HG03039 (cell line): ENCODE data around the gene TGIF1.

ENCODE experiments used
- ATAC-seq: cut with Tn5 transposase; IDR thresholded peaks from one replicate; pipeline ENCODE4 v1.9.1; 2021; ENCODE audit warnings: mild to moderate bottlenecking, moderate library complexity; ENCODE audit not compliant: unreplicated experiment

TGIF1 gene

DNA sequence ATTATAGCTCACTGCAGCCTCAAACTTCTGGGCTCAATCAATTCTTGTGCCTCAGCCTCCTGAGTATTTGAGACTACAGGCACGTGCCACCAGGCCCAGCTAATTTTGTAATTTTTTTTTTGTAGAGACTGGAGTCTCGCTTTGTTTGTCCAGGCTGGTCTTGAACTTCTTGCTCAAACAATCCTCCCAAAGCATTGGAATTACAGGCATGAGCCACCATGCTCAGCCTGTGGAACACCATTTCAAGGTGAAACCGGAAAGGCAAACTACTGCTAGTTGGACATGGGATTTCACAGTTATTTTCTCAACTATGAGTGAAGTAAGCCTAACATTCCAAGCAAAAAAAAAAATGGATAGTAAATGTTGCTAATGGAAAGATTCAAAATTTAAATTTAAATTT lies 20.9 kb upstream of the TGIF1 start:
- ATAC-seq, result no peak

DNA sequence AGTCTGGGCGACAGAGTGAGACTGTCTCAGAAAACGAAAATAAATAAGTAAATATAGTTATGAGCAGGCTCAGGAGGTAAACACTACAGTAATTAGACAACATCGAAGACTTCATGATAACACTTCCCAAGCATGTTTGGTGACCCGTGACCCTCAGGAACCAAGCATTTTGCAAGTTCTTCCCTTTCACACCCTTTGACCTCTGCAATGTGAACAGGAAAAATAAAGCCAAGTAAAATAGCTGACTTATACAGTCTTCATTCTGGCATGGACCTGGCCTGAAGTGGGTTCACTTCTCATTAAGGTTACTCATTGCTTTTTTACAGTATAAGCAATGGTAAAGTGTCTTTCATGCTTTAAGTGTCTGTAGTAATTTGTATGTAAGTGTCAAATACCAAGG lies 15.3 kb upstream of the TGIF1 start:
- no peak for ATAC-seq

DNA sequence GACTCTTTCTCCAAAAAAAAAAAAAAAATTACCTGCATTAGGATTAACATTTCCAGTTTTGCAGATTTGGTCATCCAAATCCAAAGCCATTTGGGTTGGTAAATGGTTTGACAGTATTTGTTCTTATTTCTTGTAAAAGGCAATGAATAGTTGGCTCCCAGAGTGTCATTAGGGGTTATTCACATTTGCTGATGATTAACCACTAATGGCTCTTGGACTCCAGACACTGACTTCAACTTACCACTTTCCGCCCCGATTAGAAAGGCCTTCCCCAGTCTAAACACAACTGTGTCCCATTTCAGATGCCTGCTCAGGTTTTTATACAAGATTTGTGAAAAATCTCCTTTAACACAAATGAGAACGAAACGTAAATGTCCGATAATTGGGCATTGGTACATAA lies 9.6 kb upstream of the TGIF1 start:
- no peak for ATAC-seq

DNA sequence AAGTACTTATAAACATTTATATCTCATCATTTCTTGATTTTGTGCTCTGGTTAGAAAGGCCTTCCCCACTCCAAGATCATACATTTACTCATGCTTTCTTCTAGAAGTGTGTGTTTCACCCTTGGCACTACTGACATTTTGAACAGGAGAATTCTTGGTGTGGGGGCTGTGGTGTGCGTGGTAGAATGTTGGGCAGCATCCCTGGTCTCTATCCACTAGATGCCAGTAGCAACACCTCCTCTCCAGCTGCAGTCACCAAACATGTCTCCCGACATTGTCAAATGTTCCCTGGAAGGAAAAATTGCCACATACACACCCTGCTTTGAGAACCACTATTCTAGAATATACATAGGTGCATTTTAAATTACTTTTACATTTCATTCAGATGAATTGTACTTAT lies 8.7 kb upstream of the TGIF1 start:
- ATAC-seq, result no peak

DNA sequence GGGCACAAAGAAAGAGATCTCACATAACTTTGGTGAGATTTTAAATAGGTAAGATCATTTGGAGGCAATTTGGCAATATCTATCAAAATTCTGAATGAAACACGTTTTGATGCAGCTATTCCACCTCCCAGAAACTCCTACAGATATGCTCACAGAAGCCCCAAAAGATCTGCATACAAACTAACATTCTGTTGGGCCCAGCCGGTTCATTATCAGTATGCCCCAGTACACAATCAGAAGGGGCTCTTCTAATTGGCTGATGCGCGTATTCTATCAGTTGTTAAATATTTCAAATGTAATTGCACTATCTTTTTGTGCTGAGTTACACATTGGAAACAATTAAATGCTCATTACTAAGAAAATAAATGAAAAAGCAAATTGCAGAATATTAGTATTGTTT lies 7.1 kb upstream of the TGIF1 start:
- ATAC-seq, result no peak

DNA sequence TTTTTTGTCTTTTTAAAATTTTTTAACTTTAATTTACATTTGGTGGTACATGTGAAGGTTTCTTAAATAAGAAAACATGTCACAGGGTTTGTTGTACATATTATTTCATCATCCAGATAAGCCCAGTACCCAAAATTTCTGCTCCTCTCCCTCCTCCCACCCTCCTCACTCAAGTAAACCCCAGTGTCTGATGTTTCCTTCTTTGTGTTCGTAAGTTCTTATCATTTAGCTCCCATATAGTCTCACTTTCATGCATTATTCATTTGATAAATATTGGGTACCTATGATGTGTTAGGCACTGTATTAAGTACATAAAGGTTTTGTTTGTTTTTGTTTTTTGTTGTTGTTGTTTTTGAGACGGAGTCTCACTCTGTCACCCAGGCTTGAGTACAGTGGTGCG lies 5.7 kb upstream of the TGIF1 start:
- ATAC-seq, result no peak

DNA sequence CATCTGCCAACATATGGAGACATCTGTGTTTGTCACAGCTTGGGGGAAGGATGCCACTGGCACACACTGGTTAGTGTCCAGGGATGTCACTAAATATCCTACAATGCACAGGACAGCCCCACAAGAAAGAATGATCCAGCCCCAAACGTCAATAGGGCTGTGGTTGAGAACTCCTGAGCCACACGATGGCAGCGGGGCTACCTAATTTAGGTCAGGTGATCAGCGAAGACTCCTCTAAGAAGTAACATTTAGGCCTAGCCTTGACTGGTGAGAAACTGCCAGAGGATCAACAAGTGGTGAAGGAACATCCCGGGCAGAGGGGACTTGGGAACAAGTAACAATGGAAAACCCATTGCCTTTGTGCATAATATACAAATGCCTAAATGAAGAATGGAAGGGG lies 5.0 kb upstream of the TGIF1 start:
- no peak for ATAC-seq

DNA sequence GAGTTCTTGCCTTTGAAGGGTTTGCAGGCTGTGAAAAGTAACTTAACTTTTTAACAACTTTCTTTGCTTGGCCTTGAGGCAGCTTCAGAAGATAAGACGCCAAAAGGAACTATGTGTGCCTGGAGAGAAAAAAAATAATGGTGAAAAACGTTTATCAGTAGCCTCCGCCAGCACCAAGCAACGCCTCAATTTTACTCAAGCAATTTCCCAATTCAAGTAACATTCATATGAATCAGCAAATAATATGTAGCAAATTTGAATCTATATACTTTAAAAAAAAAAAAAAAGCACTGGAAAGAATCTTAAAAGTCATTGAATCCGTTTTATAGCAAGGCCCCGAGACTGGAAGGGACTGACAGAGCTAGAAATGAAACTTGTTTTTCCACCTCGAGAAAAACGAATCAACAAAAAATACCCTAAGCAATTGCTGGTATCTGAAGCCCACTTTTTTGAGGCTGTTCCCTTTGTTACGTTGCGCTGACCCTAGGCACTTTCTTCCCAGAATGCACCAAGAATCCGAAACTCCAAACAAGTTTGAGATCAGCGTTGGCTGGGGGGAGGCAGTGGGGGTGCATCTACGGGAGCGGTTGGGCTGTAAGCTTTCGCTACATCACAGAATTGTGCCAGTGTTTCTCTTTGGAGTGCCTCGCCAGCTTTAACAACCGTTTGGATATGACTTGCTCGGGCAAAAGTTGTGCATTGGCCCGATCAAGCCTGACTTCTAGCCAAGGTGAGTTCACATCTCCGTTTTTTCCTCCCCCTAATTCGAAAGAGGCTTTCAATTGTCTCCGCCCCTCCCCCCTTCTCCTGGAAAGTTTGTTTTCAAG lies 2.7 kb upstream of the TGIF1 start:
- no peak for ATAC-seq

DNA sequence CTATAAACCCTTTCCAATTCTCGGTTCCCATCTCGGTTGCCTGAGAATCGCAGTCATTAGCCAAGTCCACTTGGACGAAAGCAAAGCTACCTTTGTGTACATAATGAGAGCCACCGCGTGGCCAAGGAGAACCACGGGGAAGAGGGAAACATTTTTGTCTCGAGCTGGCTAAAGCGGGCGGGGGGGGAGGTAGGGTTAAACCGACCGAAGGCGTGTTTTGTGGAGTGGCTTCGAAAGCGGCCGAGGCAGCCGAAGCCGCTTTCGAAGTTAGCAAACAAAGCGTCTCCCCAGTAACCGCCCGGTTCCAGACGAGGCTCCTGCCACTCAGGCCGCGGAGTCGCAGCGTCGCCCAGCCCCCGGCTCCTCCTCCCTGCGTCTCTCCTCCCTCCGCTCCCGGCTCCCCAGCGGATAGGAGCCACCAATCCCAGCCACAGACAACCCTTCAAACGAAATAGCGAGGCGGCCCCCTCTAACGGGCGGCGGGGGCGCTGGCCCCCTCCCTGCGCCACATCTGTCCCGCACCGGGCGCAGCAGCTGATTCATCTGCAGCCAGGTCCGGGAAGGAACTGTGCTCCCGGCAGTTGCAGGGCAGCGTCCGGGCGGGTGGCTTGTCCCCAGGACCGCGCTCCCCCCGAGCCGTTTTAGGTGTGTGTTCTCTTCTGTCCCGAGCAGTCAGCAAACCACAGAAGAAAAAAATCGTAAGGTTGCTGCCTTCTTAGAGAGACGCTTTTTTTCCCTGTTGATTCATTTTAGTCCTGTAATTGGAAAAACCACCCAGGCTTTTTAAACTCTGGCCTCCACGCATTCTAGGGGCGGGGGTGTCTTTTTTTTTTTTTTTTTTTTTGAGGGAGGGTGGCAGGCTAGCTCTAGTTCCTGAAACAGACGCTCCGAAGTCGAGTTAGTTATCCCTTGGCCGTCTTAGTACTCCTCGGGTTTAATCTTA lies 1.8 kb upstream of the TGIF1 start:
- ATAC-seq, result peak; percentile 72

DNA sequence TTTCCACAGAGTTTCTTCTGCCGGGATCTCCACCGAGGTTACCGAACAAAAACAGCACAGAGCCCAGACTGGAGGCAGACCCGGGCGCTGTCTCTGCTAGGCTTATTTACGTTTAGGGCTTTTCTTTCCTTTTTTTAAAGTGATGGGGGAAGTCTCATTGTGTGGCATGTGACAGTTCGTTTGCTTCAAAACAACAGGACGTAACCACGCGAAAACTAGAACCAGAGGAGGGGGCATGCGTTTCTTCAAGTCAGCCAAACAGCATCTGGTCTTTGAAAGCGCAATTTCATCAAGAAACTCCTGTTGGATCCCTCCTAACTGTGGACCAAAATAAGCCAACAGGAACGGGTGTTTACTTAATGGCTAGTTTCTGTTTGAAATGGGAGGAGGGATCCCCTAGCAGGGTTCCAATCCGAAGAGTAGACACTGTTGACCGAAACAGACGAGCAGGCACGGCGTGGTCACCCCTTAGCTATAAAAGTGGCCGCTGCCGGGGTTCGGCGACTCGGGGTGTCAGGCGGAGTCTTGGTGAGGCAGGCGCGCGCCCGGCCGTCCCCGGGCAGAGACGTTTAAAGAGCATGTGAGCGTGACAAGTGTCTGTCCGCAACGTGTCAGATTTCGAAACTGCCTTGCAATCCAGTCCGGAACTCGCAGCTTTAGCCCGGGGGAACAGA lies 997 bp upstream of the TGIF1 start:
- ATAC-seq, result peak; percentile 44

DNA sequence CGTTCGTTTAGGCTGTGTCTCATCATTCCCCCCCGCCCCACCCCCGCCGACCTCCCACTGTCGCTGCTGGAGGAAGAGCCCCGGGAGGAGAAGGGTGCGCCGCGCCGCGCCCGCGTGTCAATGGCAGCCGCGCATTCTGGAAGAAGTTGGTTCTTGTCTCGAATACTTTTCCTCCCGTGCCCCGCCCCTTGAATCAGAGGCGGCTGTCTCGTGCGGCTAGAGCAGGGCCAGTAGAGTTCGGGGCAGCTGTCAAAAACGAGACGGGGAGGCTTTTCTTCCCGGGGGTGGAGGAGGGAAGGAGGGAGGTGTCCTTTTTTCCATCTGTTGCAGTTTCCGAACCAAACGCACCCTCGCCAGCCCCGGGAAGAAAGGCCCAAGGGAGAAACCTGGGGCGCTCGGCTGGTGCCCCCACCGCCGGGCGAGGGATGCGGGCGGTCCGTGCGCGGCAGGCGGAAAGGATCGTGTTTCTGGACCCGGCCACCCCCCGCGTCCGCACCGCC lies 410 bp upstream of the TGIF1 start:
- no peak for ATAC-seq

DNA sequence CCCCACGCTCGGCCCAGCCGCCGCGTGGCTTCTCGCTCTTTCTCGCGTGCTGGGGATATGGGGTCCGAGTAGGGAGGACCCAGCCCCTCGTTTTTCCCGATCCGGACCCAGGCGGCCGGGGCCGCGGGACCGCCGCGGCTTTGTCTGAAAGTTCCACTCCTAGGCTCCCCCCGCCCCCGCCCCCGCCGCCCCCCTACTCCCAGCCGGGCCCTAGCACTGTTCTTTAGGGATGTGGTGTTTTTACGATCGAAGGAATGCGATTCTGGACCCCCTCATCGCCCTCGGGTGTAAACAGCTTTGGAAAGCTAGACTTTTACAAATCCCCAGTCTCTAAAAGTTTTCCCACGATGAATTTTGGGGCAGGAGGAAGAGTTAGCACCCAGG lies 819 bp downstream of the TGIF1 start:
- ATAC-seq, result no peak

DNA sequence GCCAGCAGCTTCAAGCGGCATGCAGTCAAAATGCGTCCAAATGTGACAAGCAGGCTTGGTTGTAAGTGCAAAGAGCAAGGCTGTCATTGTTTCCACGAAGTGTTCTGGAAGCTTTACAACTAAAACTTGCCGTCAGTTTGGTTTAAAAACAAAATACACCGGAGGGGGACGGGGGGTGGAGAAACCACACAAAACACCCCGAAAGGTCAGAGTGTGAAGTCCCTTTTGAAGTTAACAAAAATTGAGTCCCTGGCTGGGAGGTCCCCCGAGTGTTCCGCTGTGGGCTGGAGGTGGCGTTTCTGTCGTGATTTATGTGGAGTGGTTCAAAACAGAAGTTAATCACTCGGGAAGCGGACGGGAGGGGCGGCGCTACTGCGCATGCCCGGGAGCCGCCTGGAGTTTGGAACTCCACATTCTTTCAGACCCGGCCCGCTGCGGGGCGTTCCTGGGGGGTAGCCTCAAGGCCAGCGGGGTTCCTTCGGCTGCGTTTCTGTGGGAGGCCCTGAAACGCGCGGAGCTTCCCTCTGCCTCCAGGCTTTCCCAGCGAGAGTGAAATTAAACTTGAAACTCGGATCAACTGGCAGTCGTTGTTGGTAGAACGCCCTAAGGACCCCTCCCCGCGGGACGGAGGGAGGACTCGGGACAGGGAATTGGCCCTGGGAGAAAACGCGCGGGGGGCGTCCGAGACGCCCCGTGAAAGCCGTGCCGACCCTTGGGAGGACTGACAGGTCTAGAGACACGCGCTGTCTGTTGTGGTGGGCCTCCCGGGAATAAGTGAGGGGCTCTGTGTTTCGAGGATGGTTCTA lies 1.4 kb downstream of the TGIF1 start:
- ATAC-seq, result no peak

DNA sequence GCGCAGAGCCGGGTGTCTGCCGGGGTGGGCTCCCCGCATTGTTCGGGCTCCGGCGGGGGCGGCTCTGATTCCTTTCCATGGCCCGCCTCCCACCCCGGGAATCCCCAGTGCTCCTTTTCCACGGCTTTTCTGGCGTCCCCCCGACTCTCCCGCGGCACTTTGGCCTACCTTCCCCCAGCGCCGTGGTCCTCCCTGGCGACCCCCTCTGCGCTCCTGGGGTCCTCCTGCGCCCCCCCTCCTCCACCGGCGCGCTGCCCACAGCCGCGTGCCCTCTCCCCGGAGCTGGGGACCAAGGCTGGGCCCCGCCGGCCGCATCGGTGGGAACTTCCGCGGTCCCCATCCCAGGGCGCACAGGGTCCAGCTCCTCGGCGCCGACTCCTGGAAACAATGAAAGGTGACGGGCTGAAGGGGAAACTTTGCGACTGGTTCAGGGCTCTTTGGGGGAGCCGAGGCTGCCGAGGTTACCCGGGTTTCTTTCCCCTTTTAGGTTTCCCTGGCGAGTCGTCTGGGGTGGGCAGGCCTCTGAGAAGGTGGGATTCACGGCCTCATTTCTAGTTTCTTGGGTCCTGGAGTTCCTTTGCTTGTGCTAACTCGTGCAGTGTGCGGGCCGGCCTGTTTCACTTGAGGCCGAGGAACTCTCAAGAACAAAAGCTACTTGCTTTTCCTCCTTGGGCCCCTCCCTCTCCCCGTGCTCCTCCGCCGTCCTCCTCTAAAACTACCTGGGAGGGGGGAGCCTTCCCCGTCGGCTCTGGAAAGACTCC lies 2.2 kb downstream of the TGIF1 start:
- no peak for ATAC-seq

DNA sequence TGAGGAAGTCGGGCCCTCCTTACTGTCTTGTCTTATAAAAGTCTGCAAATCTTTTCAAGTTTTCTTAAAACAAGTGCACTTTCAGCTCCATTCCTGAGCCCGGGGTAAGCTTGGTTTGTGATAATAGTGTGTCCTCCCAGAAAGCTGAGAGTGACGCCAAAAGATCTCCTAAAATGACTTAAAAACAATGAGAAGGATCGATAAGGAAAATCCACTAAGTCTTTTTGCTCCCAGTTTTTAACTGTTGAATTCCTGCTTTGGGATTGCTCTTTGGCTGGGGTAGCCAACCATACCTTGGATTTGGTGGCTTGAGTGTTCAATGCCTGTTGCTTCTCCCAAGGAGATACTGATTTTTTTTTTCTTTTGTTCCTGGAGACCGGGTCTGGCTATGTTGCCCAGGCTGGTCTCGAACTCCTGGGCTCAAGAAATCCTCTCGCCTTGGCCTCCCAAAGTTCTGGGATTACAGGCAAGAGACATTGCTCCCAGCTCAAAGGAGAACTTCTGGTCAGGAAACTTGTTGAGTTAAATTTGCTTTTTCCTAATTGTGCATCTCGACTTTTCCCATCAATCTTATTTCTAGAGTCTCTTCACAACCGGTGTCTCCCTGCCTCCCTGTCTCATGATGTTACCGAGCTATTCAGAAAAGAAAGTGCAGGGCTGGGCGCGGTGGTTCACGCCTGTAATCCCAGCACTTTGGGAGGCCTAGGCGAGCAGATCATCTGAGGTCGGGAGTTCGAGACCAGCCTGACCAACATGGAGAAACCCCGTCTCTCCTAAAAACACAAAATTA lies 3.0 kb downstream of the TGIF1 start:
- no peak for ATAC-seq

DNA sequence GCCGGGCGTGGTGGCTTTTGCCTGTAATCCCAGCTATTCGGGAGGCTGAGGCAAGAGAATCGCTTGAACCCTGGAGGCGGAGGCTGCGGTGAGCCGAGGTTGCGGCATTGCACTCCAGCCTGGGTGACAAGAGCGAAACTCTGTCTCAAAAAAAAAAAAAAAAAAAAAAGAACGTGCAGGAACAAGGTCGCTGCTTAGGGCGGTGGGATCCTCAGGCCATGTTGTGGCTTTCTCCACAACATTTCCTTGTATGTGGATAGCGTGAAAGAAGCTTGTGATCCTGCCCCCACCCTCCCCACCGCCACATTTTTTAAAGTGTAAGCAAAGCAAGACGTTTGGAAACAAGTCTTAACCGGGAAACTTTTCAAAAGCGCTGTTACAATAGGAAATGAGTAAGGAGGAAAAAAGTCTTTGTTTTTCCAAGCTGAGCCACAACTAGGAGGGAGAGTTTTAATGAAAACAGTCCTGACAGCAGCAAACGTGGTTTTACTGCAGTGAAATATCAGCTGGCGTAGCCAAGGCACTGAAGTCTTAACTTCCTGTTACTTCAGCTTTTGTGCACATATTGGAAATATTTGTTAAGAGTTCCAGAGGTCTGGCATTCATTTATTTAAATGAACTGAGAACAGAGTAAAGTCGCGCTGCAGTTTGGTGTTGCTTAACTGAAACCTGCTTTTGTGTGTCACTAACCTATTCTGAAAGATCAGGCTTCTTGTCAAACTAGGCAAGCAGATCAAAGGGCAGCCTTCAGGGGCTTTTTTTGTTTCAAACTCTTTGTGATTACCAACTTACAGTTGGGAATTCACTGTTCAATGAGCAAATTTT lies 3.8 kb downstream of the TGIF1 start:
- no peak for ATAC-seq

DNA sequence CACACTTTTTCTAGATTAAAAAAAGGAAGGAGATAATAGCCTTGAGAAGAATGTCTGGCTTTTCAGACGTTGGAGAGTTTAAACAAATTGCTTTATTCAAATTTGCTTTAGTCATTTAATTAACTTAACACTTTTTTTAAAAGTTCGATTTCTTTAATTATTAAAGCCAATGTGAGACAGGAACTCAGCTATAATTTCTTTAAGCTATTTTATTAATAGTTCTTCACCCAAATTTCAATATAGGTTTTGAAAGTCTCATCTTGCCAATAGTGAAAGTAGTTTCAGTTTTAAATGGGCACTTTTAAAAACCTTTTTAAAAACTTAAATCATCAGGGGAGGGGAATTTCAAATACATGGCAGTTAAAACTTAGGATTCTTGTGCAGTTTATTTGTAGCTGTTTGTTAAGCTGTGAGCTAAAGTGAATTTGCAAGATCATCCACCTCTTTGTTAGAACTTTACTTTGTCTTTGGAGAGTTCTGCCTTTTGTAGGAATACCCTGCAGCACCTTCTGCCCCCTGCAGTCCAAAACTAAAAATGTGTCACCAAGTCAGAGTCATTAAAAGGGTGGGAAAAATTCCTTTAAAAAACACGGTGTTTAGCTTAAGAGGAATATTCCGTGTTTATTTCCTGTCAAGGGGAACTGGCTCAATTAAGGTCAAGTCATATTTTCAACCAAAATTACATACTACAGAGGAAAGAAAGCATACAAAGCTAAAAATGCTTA lies 4.6 kb downstream of the TGIF1 start:
- no peak for ATAC-seq
